CD14-positive monocyte (primary cell): Measurements from ENCODE around the gene KCTD18. TPM values are rescaled to one million over a fixed set of nuclear protein-coding genes. Genes with fewer than 3 reads are reported as not detected.

Experiments used
- DNase-seq, 3 donors: peaks; one replicate each; pipeline ENCODE4 v3.0.0-alpha.2; 2011 to 2022
- H2AFZ ChIP-seq: 2 replicates; pipeline ENCODE4 v1.6.0; 2012; ENCODE audit warnings: mild to moderate bottlenecking, low read depth, low read length, inconsistent platforms; ENCODE audit not compliant: insufficient read depth, poor library complexity, severe bottlenecking
- H3K27ac ChIP-seq, 2 donors: 1 replicate in 1 of 2; 2 replicates in 1 of 2; pipeline ENCODE4 v1.5.1; 2012 to 2013; ENCODE audit warnings: low read length in 2 of 2, control low read depth in 1 of 2, inconsistent platforms in 1 of 2, low read depth in 1 of 2, mild to moderate bottlenecking in 1 of 2
- H3K27me3 ChIP-seq, 2 donors: one replicate each; pipeline versions ENCODE4 v1.6.0 to v1.6.1; 2011 to 2013; ENCODE audit warnings: low read length in 2 of 2; ENCODE audit not compliant: control insufficient read depth in 2 of 2, insufficient read depth in 2 of 2
- H3K36me3 ChIP-seq, 2 donors: replicated peaks in 1 of 2; 1 replicate in 1 of 2; 2 replicates in 1 of 2; pipeline versions ENCODE4 v1.5.1 to v1.6.1; 2012 to 2013; ENCODE audit warnings: low read length in 2 of 2, control low read depth in 1 of 2, inconsistent platforms in 1 of 2, mild to moderate bottlenecking in 1 of 2; ENCODE audit not compliant: insufficient read depth in 2 of 2, control insufficient read depth in 1 of 2
- H3K4me1 ChIP-seq, 2 donors: 1 replicate in 1 of 2; 2 replicates in 1 of 2; pipeline versions ENCODE4 v1.5.1 to v1.6.1; 2012 to 2013; ENCODE audit warnings: low read length in 2 of 2, control low read depth in 1 of 2, inconsistent platforms in 1 of 2, mild to moderate bottlenecking in 1 of 2, moderate library complexity in 1 of 2; ENCODE audit not compliant: insufficient read depth in 2 of 2, control insufficient read depth in 1 of 2
- H3K4me2 ChIP-seq: replicated peaks from 2 replicates; pipeline ENCODE3; 2012; ENCODE audit warnings: low read length, moderate library complexity, mild to moderate bottlenecking; ENCODE audit not compliant: poor library complexity, severe bottlenecking; ENCODE audit errors: extremely low read depth
- H3K4me3 ChIP-seq, 3 experiments: fragments of 200-600 bp in 1 of 3; sonication (generic) in 1 of 3; replicated peaks in 1 of 3; 1 replicate in 2 of 3; 2 replicates in 1 of 3; pipeline ENCODE4 v1.5.1; 2011 to 2013; ENCODE audit warnings: low read length in 3 of 3, mild to moderate bottlenecking in 3 of 3, control low read depth in 2 of 3, low read depth in 2 of 3, inconsistent platforms in 1 of 3, moderate library complexity in 1 of 3
- H3K79me2 ChIP-seq: 2 replicates; pipeline ENCODE4 v1.6.0; 2012; ENCODE audit warnings: mild to moderate bottlenecking, control low read depth, inconsistent platforms, low read length, moderate library complexity; ENCODE audit not compliant: insufficient read depth
- H3K9ac ChIP-seq: 2 replicates; pipeline ENCODE4 v1.6.0; 2017; ENCODE audit warnings: low read length, mild to moderate bottlenecking; ENCODE audit not compliant: insufficient read depth, poor library complexity, severe bottlenecking
- H3K9me3 ChIP-seq, 2 donors: replicated peaks in 1 of 2; 1 replicate in 1 of 2; 2 replicates in 1 of 2; pipeline versions ENCODE4 v1.5.1 to v1.6.1; 2012 to 2013; ENCODE audit warnings: low read length in 2 of 2, control low read depth in 1 of 2; ENCODE audit not compliant: control insufficient read depth in 1 of 2, insufficient read depth in 1 of 2
- H4K20me1 ChIP-seq: 2 replicates; pipeline ENCODE4 v1.6.0; 2012; ENCODE audit warnings: mild to moderate bottlenecking, low read length, control low read depth, moderate library complexity; ENCODE audit not compliant: insufficient read depth
- H3K27ac Mint-ChIP-seq, 7 donors: one replicate each; pipeline ENCODE4 v1.8.0; 2020; ENCODE audit warnings: mild to moderate bottlenecking in 7 of 7, mixed read lengths in 7 of 7, moderate library complexity in 6 of 7, inconsistent platforms in 2 of 7
- H3K27me3 Mint-ChIP-seq, 3 donors: one replicate each; pipeline ENCODE4 v1.8.0; 2021 to 2022; ENCODE audit warnings: low read depth in 3 of 3, mild to moderate bottlenecking in 3 of 3, mixed read lengths in 3 of 3, moderate library complexity in 3 of 3, inconsistent platforms in 1 of 3
- H3K36me3 Mint-ChIP-seq, 2 donors: one replicate each; pipeline ENCODE4 v1.8.0; 2020; ENCODE audit warnings: mixed read lengths in 2 of 2, inconsistent platforms in 1 of 2, mild to moderate bottlenecking in 1 of 2
- H3K4me1 Mint-ChIP-seq: one replicate; pipeline ENCODE4 v1.8.0; 2020; ENCODE audit warnings: mild to moderate bottlenecking, mixed read lengths
- H3K4me3 Mint-ChIP-seq, 2 donors: one replicate each; pipeline ENCODE4 v1.8.0; 2020; ENCODE audit warnings: mild to moderate bottlenecking in 2 of 2, mixed read lengths in 2 of 2, moderate library complexity in 1 of 2
- H3K9me3 Mint-ChIP-seq, 7 donors: one replicate each; pipeline ENCODE4 v1.8.0; 2020 to 2022; ENCODE audit warnings: mixed read lengths in 7 of 7, mild to moderate bottlenecking in 6 of 7, moderate library complexity in 6 of 7, inconsistent platforms in 2 of 7
- CTCF ChIP-seq: fragments of 200-600 bp; IDR thresholded peaks from one replicate; pipeline ENCODE4 v1.8.0; 2022; ENCODE audit warnings: antibody characterized with exemption, mild to moderate bottlenecking
- WGBS: methylation state at CpG from one replicate; pipeline ENCODE4 v1.1.5; 2013; ENCODE audit warnings: missing lambda C conversion rate; ENCODE audit not compliant: insufficient coverage; 5-methylcytosine and 5-hydroxymethylcytosine counted together
- intact Hi-C, 2 donors: fragments of 100-400 bp; cut with micrococcal nuclease; formaldehyde crosslinking; loops; one replicate each; pipeline versions ENCODE4 v1.15.0 to v1.15.1; 2023
- polyA plus RNA-seq, 3 donors: library from polyadenylated mRNA; depleted of rRNA in 1 of 3; unstranded in 2 of 3; stranded (reverse) in 1 of 3; fragments of 300-500 nt in 2 of 3; fragments of >200 nt in 1 of 3; fragmentation: Illumina TruSeq in 2 of 3; gene quantifications; 1 replicate in 2 of 3; 2 replicates in 1 of 3; pipeline ENCODE4 v1.2.3, GENCODE V29; 2012 to 2021

Gene KCTD18
- polyA plus RNA-seq, 3 donors: 9.7 to 14.6 (median 11.8) TPM

GRCh38 chr2:200538139-200538538 lies 28.3 kb upstream of the KCTD18 start:
- Histone ChIP-seq H2AFZ (no peak overlapping the region), H3K36me3 (peaks cover 76 to 95% of the 10 kb centered on the region in 2 donors), H3K79me2 (peaks cover 23% of the 10 kb centered on the region), H3K4me1 (no peaks in the 10 kb centered on the region), H4K20me1 (no peaks in the 10 kb centered on the region), H3K27me3 (no peaks in the 10 kb centered on the region), H3K9me3 (peaks cover 0 to 5% of the 10 kb centered on the region in 2 donors), H3K4me3 (no peak overlapping the region), H3K4me2 (no peak overlapping the region), H3K9ac (no peak overlapping the region), H3K27ac (no peak overlapping the region)
- Mint-ChIP-seq H3K4me1 (no peaks in the 10 kb centered on the region), H3K27me3 (peaks cover 0 to 2% (median 0%) of the 10 kb centered on the region in 3 donors), H3K27ac (no peak overlapping the region), H3K36me3 (peaks cover 37 to 55% of the 10 kb centered on the region in 2 donors), H3K9me3 (peaks cover 0 to 2% (median 0%) of the 10 kb centered on the region in 7 donors), H3K4me3 (no peak overlapping the region)
- no peak for TF ChIP-seq CTCF
- DNase-seq: no peak
- 88% methylated on average over 1 of the region's 1 CpG for WGBS
- intact Hi-C loops: no loop called here

- Histone ChIP-seq H3K27ac (no peak overlapping the region), H3K4me3 (no peak overlapping the region), H3K27me3 (no peaks in the 10 kb centered on the region), H2AFZ (no peak overlapping the region), H4K20me1 (no peaks in the 10 kb centered on the region), H3K4me2 (no peak overlapping the region), H3K9ac (no peak overlapping the region), H3K36me3 (peaks cover 55 to 78% of the 10 kb centered on the region in 2 donors), H3K9me3 (no peaks in the 10 kb centered on the region), H3K4me1 (no peaks in the 10 kb centered on the region), H3K79me2 (peaks cover 48% of the 10 kb centered on the region)
- intact Hi-C loops: no loop called here
- no peaks in the 10 kb centered on the region for H3K4me1 Mint-ChIP-seq
- TF ChIP-seq CTCF: no peak
- DNase-seq: no peak
- no peak overlapping the region for H3K27ac Mint-ChIP-seq
- no peaks in the 10 kb centered on the region for H3K27me3 Mint-ChIP-seq
- no peaks in the 10 kb centered on the region for H3K9me3 Mint-ChIP-seq
- peaks cover 12 to 29% of the 10 kb centered on the region in 2 donors for H3K36me3 Mint-ChIP-seq
- H3K4me3 Mint-ChIP-seq: no peak overlapping the region
These were observed 24.7 kb upstream of the KCTD18 start for GRCh38 chr2:200534572-200534971.
